GM21423 (cell line): ENCODE data around the gene UNC13D.
"Not testable (repeated sequence)": the region's sequence is repeated elsewhere in the genome, so short reads cannot be mapped to it uniquely, and the experiment has no call there.

Experiments used
- ATAC-seq: cut with Tn5 transposase; IDR thresholded peaks from one replicate; pipeline ENCODE4 v1.9.1; 2021; ENCODE audit warnings: mild to moderate bottlenecking, moderate library complexity; ENCODE audit not compliant: unreplicated experiment

UNC13D gene

GRCh38 chr17:75843577-75844529 lies at the start of gene UNC13D:
TSS of gene UNC13D (minus strand) at chr17:75844404. CDS start at chr17:75844337, 67 bp downstream.
- peak; percentile 24 for ATAC-seq

DNA sequence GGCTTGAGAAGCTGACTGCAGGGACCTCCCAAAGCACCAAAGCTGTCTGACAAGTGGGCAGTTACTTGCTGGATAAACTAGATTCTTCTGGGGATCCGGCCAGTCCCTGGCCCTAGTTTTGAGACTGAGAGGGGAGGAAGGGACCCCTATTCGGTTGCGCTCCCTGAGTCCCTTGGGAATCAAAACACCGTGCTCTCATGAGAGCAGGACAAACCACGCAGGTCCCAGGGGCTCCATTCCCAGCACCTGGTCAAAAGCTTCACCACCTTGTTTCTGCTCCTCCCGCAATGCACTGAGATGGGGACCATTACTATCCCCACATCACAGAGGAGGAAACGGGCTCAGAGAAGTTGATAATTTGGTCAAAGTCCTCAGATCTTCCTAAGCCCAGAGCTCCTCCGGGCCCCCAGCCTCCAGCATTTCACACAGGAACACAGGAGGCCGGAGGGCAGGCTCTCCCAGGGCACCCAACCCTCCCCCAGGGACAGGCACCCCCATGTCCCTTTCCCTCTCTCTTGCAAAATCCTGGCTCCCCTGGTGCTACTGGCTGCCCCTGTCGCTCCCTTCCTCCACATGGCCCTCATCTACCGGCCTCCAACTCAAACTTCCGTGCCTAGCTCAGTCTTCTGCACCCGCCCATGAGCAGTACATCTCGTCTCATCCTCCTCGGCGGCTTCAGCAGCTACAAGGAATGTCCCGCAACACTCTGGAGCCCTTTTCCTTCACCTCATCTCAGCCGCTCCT lies 49.3 kb upstream of the UNC13D start:
- no peak for ATAC-seq

DNA sequence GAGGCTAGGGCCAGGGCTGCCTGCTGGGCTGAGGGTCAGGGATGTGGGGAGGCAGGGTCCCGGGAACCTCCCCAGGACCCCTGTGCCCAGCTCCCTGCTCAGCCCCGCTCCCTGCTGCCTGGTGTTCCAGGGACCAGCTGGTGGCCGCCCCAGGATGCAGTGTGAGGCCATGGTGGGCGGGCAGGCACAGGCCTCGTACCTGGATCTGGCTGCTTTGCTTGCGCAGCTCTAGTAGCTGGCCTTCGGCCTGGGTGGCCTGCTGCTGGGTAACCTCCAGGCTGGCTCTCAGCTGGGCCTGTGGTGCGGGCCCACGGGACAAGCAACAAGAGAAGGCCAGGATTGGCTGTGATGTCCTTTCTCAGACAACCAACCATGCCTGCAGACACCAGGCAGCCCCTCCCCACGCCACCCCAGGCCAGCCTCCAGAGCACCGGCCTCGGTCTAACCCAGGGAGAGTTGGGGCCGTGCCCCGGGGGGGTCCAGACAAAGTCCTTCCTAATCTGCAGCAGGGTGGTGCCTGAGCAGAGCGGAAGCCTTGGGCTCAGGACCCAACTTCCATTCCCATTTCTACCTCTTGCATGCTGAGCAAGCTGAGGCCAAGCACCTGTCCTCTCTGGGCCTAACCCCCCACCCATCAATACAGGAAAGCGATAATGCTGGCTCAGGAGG lies 48.5 kb upstream of the UNC13D start:
- ATAC-seq = no peak

- no peak for ATAC-seq
Observed at GRCh38 chr17:75891605-75892555, 47.7 kb upstream of the UNC13D start.

DNA sequence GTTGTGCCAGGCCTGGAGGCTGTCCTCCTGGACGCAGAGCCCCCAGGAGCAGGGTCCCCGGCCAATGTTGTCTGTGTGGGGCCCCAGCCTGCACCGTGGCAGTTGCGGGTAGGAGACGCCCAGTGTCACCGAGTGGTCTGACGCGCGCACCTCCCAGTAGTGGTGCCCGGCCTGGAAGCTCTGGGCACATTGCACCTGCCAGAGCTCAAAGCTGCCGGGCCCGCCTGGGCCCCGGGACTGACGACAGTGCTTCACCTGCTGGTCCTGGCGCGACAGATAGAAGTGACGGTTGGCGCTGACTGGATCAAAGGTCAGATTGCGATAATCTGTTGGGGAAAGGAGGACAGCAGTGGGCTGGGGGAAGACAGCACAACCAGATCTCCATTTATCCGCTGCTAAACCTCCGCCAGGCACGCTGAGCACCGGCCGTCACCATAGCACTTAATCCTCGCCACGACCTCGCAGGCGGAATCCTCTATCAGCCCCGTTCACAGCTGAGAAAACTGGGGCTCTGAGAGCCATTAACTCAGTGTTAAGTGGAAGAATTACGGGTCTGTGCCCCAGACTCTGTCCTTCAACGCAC lies 46.9 kb upstream of the UNC13D start:
- no peak for ATAC-seq

- ATAC-seq = no peak
Observed at GRCh38 chr17:75889454-75889853, 45.2 kb upstream of the UNC13D start.

GRCh38 chr17:75888484-75888883 lies 44.3 kb upstream of the UNC13D start:
- ATAC-seq = no peak

- ATAC-seq = not testable (repeated sequence)
Observed at GRCh38 chr17:75885860-75886259, 41.7 kb upstream of the UNC13D start.

DNA sequence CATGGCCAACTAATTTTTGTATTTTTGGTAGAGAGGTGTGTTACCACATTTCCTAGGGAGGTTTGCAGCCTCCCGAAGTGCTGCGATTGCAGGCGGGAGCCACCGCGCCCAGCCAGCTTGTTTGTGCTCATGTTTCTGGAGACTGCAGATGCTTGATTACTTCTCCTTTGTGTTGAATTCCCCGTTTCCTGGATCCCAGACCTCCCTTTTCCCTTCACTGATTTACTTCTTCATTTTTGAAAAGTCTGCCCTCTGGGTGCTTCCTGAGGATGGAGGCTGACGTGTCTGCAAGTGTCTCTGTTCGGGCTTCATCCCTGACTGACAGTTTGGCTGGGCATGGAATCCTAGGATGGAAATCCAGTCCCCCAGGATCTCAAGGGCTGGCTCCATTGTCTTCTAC lies 41.2 kb upstream of the UNC13D start:
- no peak for ATAC-seq

DNA sequence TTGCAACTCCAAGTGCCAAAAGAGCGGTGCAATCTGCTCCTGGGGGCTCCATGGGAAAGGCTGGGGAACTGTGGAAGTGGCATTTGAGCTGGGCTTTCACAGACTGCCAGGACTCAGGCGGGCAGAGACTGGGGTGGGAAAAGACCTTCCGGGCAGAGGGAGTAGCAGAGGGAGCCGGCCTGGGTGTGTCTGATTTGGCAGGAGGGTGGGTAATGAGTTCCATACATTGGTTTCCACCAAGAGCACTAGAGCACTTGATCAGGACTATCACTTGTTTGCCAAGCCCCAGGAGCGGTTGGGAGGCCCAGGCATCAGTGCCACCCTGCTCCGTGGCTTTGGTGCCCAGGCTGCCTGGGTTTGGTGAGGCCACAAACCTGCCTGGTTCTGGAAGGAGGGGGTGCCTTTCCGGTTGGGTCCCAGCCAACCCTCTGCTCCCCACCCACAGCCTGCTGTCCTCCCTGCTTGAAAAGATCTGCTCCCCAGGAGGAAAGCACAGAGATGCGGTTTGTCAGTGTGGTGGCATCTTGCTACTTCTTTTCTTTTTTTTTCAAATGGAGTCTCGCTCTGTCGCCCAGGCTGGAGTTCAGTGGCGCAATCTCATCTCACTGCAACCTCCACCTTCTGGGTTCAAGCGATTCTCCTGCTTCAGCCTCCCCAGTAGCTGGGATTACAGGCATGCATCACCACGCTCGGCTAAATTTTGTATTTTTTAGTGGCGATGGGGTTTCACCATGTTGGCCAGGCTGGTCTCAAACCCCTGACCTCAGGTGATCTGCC lies 37.7 kb upstream of the UNC13D start:
- no peak for ATAC-seq

GRCh38 chr17:75880266-75880665 lies 36.1 kb upstream of the UNC13D start:
- no peak for ATAC-seq

DNA sequence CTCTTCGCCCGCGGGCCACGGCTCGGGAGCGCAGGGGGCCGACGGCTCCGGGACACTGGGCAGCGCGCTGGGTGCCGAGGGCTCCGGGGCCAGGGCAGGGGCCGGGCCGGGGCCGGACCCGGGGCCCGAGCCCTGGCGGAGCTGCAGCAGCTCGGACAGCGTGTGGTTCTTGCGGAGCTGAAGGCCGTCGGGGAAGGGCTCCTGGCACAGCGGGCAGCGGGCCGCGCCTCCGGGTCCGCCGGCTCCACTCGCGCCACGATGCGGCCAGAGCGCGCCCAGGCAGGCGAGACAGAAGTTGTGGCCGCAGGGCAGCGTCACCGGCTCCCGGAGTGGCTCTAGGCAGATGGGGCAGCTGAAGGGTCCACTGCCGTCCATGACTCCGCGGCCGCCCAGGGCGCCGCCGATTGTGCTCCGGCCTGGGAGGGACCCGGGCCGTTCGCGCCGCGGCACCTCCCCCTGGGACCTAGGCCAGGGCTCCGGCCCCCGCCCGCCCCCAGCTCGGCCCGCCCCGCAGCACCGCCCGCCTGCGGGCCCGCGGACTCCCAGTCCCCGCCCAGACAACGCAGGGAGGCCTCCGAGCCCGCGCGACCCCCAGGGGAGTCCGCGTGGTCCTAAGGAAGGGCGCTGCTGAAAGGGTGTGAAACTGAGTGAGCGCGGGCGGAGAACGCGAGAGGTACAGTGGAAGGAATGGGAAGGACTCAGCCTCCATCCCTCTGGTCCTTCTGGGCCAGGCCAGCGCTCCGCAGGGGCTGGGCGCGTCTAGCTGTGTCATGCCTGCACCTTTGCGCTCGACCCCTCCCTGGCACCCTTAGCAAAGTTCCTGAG lies 34.2 kb upstream of the UNC13D start, which contains the start of gene TRIM47:
TRIM47 (minus strand) TSS at position 408 of the 825 bp plus-strand sequence; CDS start at position 375, 33 bp downstream.
- ATAC-seq = no peak

- ATAC-seq = no peak
Observed at GRCh38 chr17:75877752-75878173, 33.6 kb upstream of the UNC13D start.

DNA sequence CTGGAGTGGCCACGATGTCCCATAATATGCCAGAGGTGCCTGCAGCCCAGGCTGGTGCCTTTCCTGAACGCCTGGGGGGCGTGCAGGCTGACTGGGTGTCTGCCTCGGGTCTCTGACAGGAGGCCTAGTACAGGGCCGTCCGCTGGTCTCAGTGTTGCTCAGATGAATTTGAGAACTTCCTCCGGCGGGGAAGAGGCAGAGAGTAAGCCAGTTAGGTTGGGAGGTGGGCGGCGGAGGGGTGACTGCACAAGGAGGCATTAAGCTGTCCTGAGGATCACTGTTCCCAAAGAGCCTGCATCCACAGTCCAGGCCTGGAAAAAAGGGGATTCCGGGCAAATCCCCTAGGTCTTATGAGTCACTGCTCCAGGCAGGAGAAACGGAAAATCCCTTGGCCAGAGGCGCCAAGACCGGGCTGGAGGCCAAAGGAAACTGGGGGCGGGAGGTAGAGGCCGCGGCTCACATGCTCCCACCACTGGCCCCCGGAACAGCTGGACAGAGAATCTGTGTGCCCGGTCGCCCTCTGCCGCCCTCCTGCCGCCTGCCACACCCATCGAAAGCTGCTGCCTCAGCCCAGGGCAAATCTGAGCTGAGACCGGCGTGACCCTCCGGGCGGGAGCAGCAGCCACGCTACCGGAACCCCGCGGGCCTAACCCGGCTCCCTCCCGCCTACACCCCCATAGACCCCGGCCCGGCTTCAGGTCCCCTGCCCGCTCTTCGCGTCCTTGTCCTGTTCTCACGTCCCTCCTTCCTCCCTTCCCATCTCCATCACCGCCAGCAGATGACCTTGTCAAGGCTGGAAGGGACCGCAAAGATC lies 32.9 kb upstream of the UNC13D start:
- ATAC-seq = no peak

GRCh38 chr17:75876190-75876937 lies 32.2 kb upstream of the UNC13D start:
- ATAC-seq = no peak

DNA sequence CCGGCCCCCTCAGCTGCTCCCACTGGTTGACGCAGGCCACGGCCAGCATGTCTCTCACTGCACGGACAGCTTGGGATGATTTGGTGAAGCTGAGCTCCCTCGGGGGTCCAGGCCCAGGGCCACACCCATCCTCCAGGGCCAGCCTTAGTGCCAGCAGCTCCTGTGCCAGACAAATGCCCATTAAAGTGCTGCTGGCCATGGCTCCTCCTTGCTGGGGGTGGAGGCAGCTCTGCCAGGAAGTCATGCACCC lies 31.7 kb upstream of the UNC13D start:
- no peak for ATAC-seq
